GM12801 (cell line): ENCODE data around the gene STAM2.

ENCODE experiments used
- CTCF ChIP-seq: IDR thresholded peaks from one replicate; pipeline ENCODE4 v1.5.1; 2011; ENCODE audit warnings: control low read depth; ENCODE audit not compliant: insufficient read length; ENCODE audit errors: extremely low read depth

The STAM2 gene

GRCh38 chr2:152103271-152103670 lies 72.3 kb downstream of the STAM2 start:
- TF ChIP-seq CTCF = no peak

DNA sequence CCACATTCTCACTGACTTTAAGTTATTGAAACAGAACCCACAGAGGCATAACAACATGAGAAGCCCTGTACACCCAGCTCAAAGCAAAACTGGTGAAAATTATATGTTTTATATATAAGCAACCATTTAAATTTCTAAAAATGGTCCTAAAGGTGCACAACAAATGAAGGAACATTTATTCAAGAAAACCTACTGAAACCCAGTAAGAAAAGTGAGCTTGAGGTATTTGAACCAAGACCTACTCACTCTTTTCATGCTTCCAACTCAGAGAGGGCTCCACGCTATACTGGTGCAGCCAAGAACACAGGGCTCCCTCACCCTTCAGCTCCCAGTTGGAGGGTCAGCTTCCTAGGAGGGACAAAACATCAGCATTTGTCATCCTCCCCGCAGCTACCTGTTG lies 74.6 kb downstream of the STAM2 start:
- TF ChIP-seq CTCF = no peak

- TF ChIP-seq CTCF = no peak
Measured at GRCh38 chr2:152099367-152100050, 76.1 kb downstream of the STAM2 start.

DNA sequence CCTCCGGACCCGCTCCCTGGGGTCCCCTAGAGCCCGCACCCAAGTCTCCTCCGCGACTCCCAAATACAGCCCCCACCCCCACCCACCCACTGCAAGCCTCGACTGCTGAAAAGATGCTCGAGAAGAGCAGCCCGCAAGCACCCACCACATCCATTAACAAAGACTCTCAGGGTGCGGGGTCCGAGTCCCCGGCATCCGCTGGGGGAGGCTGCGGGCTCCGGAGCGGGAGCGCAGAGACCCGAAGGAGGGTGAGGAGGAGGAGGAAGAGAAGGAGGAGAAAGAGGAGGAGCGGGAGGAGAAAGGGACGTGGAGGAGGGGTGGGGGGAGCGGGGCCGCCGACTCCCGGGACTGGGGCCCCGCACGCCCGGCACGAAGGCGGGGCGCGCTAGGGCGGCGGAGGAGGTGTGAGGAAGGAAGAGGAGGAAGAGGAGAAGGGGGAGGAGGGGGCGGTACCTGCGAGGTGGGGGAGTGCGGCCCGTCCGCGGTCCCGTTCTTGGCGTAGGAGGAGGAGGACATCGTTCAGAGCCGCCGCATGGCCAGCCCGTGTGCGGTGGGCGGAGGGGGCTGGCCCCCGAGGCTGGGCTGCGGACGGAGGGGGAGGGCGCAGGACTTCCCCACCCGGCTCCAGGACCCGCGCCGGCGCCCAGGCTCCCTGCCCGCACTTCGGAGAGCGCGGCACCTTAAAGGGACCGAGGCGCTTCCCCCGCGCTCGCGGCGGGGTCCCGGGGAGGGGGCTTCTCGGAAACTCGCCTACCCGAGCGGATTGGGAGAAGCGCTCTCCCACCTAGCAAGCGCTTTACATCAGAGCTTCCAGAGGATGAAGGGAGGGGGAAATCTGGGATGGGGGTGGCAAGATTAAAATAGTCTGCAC lies 76.8 kb downstream of the STAM2 start, which contains the start of gene CACNB4:
Gene CACNB4, minus strand, starts transcription at position 549 of the 871 bp plus-strand sequence.
- TF ChIP-seq CTCF = no peak

DNA sequence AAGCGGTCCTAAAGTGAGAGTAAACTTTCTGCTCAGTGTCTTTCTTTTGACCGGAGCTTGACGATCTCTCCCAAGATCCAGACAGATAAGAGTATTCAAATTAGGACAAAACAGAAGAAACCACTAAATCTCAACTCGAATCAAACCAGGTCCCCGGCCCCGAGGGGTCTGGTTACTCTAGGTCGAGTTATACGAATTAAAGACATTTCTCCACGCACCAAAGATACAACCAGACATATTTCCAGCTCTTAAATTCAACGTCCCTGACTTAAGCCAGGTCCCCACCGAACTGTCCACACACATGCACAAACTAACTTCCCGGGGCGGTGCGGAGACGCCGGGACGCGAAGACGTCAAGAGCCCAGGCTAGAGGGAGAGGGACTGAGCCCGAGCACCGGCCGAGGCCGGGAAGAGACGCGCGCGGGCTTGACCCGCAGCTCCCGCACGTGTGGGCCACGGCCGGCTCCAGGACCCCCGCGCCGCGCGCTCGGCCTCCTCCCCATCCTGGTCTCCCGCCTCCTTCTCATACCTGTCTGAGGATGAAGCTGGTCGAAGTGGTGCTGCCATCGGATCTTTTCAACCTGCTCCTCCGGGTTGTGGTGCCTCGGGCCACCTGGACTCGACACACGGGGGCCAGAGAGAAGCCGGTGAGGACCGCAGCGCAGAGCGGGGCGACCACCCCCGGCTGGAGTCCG lies 77.6 kb downstream of the STAM2 start:
- TF ChIP-seq CTCF = no peak

GRCh38 chr2:152097290-152097800 lies 78.2 kb downstream of the STAM2 start:
- no peak for TF ChIP-seq CTCF

- no peak for TF ChIP-seq CTCF
Measured at GRCh38 chr2:152095146-152095545, 80.4 kb downstream of the STAM2 start.
